ELR (cell line): Measurements from ENCODE around the gene LAMTOR4.
"Not testable (repeated sequence)": the region's sequence is repeated elsewhere in the genome, so short reads cannot be mapped to it uniquely, and the experiment has no call there.

Source experiments
- DNase-seq: peaks from one replicate; pipeline ENCODE4 v3.0.0-alpha.2; 2015; ENCODE audit warnings: low read depth

The LAMTOR4 gene

GRCh38 chr7:100122568-100122967 is 26.1 kb upstream of the LAMTOR4 start:
- no peak for DNase-seq

DNA sequence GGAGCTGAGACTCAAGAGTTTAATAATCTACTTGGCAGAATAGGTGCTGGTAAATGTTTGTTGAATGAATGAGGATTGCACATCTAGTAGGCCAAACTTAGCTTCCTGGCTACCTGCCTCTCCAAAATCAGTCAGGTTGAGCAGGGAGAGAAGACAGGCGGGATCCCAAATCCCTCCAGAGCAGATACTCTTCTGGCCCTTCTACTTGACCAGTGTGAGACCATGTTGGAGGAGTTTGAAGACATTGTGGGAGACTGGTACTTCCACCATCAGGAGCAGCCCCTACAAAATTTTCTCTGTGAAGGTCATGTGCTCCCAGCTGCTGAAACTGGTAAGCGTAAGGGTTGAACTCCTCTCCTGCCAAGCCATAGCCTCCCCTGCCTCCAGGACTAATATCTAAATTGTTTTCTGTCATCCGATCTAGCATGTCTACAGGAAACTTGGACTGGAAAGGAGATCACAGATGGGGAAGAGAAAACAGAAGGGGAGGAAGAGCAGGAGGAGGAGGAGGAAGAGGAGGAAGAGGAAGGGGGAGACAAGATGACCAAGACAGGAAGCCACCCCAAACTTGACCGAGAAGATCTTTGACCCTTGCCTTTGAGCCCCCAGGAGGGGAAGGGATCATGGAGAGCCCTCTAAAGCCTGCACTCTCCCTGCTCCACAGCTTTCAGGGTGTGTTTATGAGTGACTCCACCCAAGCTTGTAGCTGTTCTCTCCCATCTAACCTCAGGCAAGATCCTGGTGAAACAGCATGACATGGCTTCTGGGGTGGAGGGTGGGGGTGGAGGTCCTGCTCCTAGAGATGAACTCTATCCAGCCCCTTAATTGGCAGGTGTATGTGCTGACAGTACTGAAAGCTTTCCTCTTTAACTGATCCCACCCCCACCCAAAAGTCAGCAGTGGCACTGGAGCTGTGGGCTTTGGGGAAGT is 24.2 kb upstream of the LAMTOR4 start:
- DNase-seq: no peak

DNA sequence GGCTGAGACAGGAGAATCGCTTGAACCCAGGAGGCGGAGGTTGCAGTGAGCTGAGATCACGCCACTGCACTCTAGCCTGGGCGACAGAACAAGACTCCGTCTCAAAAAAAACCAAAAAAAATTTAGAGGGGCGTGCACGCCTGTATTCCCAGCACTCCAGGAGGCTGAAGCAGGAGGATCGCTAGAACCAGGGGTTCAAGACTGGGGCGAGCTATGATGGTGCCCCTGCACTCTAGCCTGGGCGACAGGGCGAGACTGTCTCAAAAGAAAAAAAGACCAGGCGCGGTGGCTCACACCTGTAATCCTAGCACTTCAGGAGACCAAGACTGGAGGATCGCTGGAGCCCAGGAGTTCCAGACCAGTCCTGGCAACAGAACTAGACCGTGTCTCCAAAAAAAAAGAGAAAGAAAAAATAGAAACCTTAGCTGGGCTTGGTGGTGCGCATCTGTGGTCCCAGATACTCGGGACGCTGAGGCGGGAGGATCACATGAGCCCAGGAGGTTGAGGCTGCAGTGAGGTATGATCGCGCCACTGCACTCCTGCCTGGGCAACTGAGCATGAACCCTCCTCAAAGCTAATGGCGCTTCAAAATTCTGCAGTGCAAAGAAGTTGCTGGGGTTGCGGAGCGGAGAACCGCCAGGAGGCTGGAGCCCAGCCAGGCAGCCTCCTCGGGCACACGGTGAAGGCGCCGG is 22.3 kb upstream of the LAMTOR4 start:
- no peak for DNase-seq

- DNase-seq: peak; percentile 92
These were observed 21.5 kb upstream of the LAMTOR4 start, which contains the start of gene MBLAC1 for GRCh38 chr7:100126931-100127865. Gene MBLAC1, plus strand, starts transcription at chr7:100126967. Its CDS starts 429 bp downstream, at chr7:100127396.

DNA sequence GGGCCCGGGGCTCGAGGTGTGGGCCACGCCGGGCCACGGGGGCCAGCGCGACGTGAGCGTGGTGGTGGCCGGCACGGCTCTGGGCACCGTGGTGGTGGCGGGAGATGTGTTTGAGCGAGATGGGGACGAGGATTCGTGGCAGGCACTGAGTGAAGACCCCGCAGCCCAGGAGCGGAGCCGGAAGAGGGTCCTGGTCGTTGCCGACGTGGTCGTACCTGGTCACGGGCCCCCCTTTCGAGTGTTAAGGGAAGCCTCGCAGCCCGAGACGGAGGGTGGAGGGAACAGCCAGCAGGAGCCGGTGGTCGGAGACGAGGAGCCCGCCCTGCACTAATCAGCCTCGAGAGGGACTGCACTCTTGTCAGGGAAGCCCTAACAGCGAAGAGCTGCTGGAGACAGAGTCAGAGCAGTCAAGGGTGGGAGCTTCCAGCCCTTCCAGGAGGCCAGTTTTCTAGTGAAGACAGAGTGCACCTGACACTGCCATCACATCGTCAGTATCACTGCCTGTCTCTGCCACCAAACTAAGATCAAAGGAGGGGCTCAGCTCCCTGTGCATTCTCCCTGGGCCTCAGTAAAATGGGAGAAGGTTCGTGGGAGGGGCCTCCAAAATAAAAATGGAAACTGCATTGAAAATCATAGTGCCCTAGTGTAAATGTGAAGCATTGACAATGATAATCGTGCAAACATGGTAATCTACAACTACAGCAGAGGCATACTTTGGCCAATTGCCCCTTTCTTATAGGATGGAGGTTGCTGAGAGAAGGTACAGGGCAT is 20.7 kb upstream of the LAMTOR4 start:
- peak; percentile 45 for DNase-seq

DNA sequence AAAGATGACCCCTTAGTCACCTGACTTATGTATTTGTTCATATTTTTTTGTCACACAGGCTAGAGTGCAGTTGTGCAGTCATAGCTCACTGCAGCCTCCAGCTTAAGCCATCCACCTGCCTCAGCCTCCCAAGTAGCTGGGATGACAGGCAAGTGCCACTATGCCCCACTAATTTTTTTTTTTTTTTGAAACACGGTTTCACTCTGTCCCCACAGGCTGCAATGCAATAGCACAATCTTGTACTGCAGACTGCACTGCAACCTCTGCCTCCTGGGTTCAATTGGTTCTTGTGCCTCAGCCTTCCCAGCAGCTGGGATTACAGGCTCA is 20.1 kb upstream of the LAMTOR4 start:
- DNase-seq: no peak

- not testable (repeated sequence) for DNase-seq
These were observed 18.5 kb upstream of the LAMTOR4 start for GRCh38 chr7:100130220-100130607.

- DNase-seq: peak; percentile 66
These were observed 17.9 kb upstream of the LAMTOR4 start for GRCh38 chr7:100130608-100131453.

- DNase-seq: no peak
These were observed 16.6 kb upstream of the LAMTOR4 start for GRCh38 chr7:100132126-100132525.

DNA sequence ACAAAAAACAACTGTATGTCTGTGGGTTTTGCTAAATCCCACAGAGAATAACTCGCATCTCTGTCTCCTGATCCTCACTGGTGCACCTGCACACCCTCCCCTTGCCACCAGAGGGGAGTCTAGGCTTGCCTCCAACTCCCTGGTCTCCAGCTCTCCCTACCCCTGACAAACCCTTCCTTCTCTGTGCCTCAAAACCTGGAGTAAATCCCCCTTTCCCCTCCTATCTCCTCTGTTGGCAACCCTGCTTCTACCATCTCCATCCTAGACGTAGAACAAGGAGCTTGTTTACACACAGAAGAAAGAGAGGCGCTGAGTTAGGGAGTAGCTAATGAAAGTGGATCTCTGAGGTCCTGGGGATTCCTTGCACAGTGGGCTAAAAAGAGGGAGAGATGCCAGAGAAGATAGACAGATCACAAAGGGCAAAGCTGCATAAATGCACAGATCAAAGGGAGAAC is 16.0 kb upstream of the LAMTOR4 start:
- DNase-seq: peak; percentile 75

GRCh38 chr7:100137851-100138760 is 10.6 kb upstream of the LAMTOR4 start:
- no peak for DNase-seq

- DNase-seq: no peak
These were observed 7.2 kb upstream of the LAMTOR4 start for GRCh38 chr7:100141555-100141949.

- DNase-seq: no peak
These were observed 6.3 kb upstream of the LAMTOR4 start for GRCh38 chr7:100142461-100142860.

DNA sequence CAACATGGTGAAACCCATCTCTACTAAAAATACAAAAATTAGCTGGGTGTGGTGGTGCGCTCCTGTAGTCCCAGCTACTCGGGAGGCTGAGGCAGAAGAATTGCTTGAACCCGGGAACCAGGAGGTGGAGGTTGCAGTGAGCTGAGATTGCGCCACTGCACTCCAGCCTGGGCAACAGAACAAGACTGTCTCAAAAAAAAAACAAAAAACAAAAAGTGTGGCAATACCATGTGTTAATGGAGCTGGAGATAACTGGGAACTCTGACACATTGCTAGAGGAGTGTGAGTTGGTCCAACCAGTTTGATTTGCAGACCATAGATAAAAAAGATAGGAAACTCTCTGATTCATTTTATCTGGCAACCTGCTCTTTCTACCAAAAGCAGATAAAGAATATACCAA is 2.4 kb upstream of the LAMTOR4 start:
- DNase-seq: not testable (repeated sequence)

DNA sequence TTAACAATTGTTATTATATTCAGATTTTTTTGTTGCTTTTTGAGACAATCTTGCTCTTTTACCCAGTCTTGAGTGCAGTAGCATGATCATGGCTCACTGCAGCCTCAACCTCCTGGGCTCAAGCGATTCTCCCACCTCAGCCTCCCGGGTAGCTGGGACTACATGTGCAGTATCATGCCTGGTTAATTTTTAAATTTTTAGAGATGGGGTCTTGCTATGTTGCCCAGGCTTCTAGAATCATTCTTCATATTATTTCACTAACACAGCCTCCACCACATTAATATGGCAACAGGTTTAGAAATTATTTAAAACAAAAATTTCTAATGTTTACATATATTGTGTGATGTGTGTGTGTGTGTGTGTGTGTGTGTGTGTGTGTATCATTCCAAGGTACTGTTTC is 1.4 kb upstream of the LAMTOR4 start:
- no peak for DNase-seq

- DNase-seq: no peak
These were observed 526 bp upstream of the LAMTOR4 start for GRCh38 chr7:100148225-100148558.

- no peak for DNase-seq
These were observed 3.7 kb downstream of the LAMTOR4 start for GRCh38 chr7:100152404-100152803.

DNA sequence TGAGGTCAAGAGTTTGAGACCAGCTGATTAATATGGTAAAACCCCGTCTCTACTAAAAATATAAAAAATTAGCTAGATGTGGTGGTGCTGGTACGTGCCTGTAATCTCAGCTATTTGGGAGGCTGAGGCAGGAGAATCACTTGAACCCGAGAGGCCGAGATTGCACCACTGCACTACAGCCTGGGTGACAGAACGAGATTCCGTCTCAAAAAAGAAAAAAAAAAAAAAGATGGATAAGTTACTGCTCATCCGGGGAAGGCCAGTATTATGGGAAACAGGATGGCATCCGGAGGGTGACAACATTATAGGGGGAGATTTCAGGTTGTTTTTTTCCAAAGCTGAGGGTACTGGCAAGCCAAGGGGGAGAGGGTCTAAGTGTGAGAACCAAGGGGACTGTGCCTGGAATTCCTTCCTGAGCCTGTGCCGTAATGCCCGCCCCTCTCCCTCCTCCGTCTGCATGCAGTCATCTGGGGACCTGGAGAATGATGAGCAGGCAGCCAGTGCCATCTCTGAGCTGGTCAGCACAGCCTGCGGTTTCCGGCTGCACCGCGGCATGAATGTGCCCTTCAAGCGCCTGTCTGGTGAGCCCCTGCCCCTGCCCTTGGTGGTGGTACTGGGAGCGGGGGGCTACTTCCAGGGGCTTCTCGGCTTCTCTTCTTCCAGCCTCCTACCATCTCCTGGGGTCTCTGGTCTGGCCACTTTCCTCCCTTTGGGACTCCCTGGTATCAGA is 4.4 kb downstream of the LAMTOR4 start:
- DNase-seq: no peak
